Measurements from ENCODE around the gene ADAMTSL3. TPM values are rescaled to one million over a fixed set of nuclear protein-coding genes. Genes with fewer than 3 reads are reported as not detected.

The ADAMTSL3 gene
- total RNA-seq, 4 donors from 2014 or later: 4.9 to 8.8 (median 6.8) TPM

GRCh38 chr15:83644439-83644838, 9.5 kb upstream of the ADAMTSL3 start:
- WGBS, 2 donors (ENCODE audit: low coverage in 1 of 2): 83% methylated on average over 1 of the region's 1 CpG
- Histone ChIP-seq H3K36me3 (no peaks in the 10 kb centered on the region), H3K27me3 (no peaks in the 10 kb centered on the region), H3K4me1 (no peaks in the 10 kb centered on the region), H3K9me3 (peaks cover 0 to 4% of the 10 kb centered on the region in 2 donors), H3K4me3 (no peak overlapping the region), H3K27ac (no peak overlapping the region)
- TF ChIP-seq CTCF (IDR thresholded peaks at IDR 0.05): no peak
- TF ChIP-seq EP300 (IDR thresholded peaks at IDR 0.05; ENCODE audit: low read depth): no peak
- no peak for TF ChIP-seq POLR2AphosphoS5 (IDR thresholded peaks at IDR 0.05)
- TF ChIP-seq POLR2A (IDR thresholded peaks at IDR 0.05): no peak
- intact Hi-C loops (cut with DNase I; ENCODE audit: low total_unique reads) (loop anchor here (10.0 kb wide), 1 partner anchor 380 kb away; no protein-coding TSS in a partner anchor), in situ Hi-C loops (cut with MboI; ENCODE audit: low pct_ligation_motif_present in 1 of 4, low pct_unique_long_range_greater_than_20kb in 1 of 4, low sequenced_read_pairs in 3 of 4) (loop anchor here in 1 of 4 donors (25.0 kb wide), 1 partner anchor 157 kb away; no protein-coding TSS in a partner anchor)
- no peak for DNase-seq

- TF ChIP-seq POLR2A (IDR thresholded peaks at IDR 0.05) (no peak), CTCF (IDR thresholded peaks at IDR 0.05) (no peak), EP300 (IDR thresholded peaks at IDR 0.05; ENCODE audit: low read depth) (no peak), POLR2AphosphoS5 (IDR thresholded peaks at IDR 0.05) (no peak)
- H3K4me3 ChIP-seq: no peak overlapping the region
- intact Hi-C loops (cut with DNase I; ENCODE audit: low total_unique reads) (loop anchor here (5.0 to 10.0 kb wide), 2 partner anchors 96 to 204 kb away; no protein-coding TSS in a partner anchor), in situ Hi-C loops (cut with MboI; ENCODE audit: low pct_ligation_motif_present in 1 of 4, low pct_unique_long_range_greater_than_20kb in 1 of 4, low sequenced_read_pairs in 3 of 4) (no loop called here)
- H3K27ac ChIP-seq: no peak overlapping the region
- H3K36me3 ChIP-seq: no peaks in the 10 kb centered on the region
- peaks cover 32% of the 10 kb centered on the region for H3K27me3 ChIP-seq
- WGBS, 2 donors (ENCODE audit: low coverage in 1 of 2): 73% methylated on average over 2 of the region's 2 CpGs; no CpG with 5 or more reads in 1 of the 2 donors
- no peaks in the 10 kb centered on the region for H3K9me3 ChIP-seq
- no peaks in the 10 kb centered on the region for H3K4me1 ChIP-seq
- DNase-seq: no peak
Observed at GRCh38 chr15:83650831-83651230, 3.1 kb upstream of the ADAMTSL3 start.

GRCh38 chr15:83651541-83651940, 2.4 kb upstream of the ADAMTSL3 start:
- Histone ChIP-seq H3K4me3 (no peak overlapping the region), H3K27ac (no peak overlapping the region), H3K9me3 (no peaks in the 10 kb centered on the region), H3K36me3 (no peaks in the 10 kb centered on the region), H3K4me1 (no peaks in the 10 kb centered on the region), H3K27me3 (peaks cover 32% of the 10 kb centered on the region)
- intact Hi-C loops (cut with DNase I; ENCODE audit: low total_unique reads): loop anchor here (5.0 to 10.0 kb wide), 2 partner anchors 96 to 203 kb away; no protein-coding TSS in a partner anchor
- no peak for DNase-seq
- TF ChIP-seq POLR2A (IDR thresholded peaks at IDR 0.05) (no peak), CTCF (IDR thresholded peaks at IDR 0.05) (no peak), EP300 (IDR thresholded peaks at IDR 0.05; ENCODE audit: low read depth) (no peak), POLR2AphosphoS5 (IDR thresholded peaks at IDR 0.05) (no peak)
- in situ Hi-C loops (cut with MboI; ENCODE audit: low pct_ligation_motif_present in 1 of 4, low pct_unique_long_range_greater_than_20kb in 1 of 4, low sequenced_read_pairs in 3 of 4): no loop called here
- 66 to 73% methylated on average over 4 to 6 of the region's 6 CpGs for WGBS, 2 donors (ENCODE audit: low coverage in 1 of 2)

GRCh38 chr15:83652626-83653204, 1.2 kb upstream of the ADAMTSL3 start:
- Histone ChIP-seq H3K36me3 (no peaks in the 10 kb centered on the region), H3K9me3 (no peaks in the 10 kb centered on the region), H3K4me1 (peaks cover 0 to 6% (median 0%) of the 10 kb centered on the region in 4 donors), H3K4me3 (no peak overlapping the region), H3K27ac (peak overlapping the region; percentile 51 to 90 (median 78)), H3K27me3 (peaks cover 32% of the 10 kb centered on the region)
- no peak for TF ChIP-seq POLR2AphosphoS5 (IDR thresholded peaks at IDR 0.05)
- no peak for TF ChIP-seq CTCF (IDR thresholded peaks at IDR 0.05)
- TF ChIP-seq EP300 (IDR thresholded peaks at IDR 0.05; ENCODE audit: low read depth): no peak
- intact Hi-C loops (cut with DNase I; ENCODE audit: low total_unique reads) (loop anchor here (5.0 to 10.0 kb wide), 2 partner anchors 95 to 202 kb away; no protein-coding TSS in a partner anchor), in situ Hi-C loops (cut with MboI; ENCODE audit: low pct_ligation_motif_present in 1 of 4, low pct_unique_long_range_greater_than_20kb in 1 of 4, low sequenced_read_pairs in 3 of 4) (no loop called here)
- 79 to 80% methylated on average over 1 to 5 of the region's 5 CpGs for WGBS, 2 donors (ENCODE audit: low coverage in 1 of 2)
- DNase-seq: no peak

All from transverse colon (tissue), 4 donors.